RWPE1 (cell line): ENCODE results near the gene SNAPIN.

Experiments used
- CTCF ChIA-PET: fragments of 350-600 bp; sonication (Branson Sonifier 250); formaldehyde crosslinking; extraction: SDS; loops from one replicate; lab custom pipeline; 2021; lab: Yijun Ruan, JAX
- POLR2A ChIA-PET: fragments of 400-600 bp; formaldehyde crosslinking; extraction: SDS; loops from one replicate; lab custom pipeline; 2020; ENCODE audit warnings: antibody characterized with exemption; ENCODE audit not compliant: low non-redundant PET; lab: Yijun Ruan, JAX
- DNase-seq: peaks from one replicate; pipeline ENCODE4 v3.0.0; 2012; ENCODE audit warnings: low spot score
- H3K27ac ChIP-seq: fragments of 450-650 bp; 2 replicates; pipeline ENCODE4 v1.5.1; 2017
- TF ChIP-seq, protein P1 (sequence below): fragments of 450-650 bp; conservative IDR thresholded peaks from 2 replicates; pipeline ENCODE4 v1.5.1; 2017; ENCODE audit warnings: low read depth, mild to moderate bottlenecking

Gene SNAPIN

GRCh38 chr1:153614906-153615305 lies 43.6 kb upstream of the SNAPIN start:
- no peak for DNase-seq
- H3K27ac ChIP-seq = peak overlapping the region; percentile 99
- ChIA-PET POLR2A (interaction anchor here (0.6 to 7.6 kb wide), 3 partner anchors 12 to 50 kb away, joined by 4 to 56 read pairs (median 4); partner anchors contain the start of genes S100A1, S100A13 and S100A2), CTCF (interaction anchor here (0.6 to 4.5 kb wide), 4 partner anchors 39 to 1751 kb away, joined by 3 to 23 read pairs (median 3); no protein-coding TSS in a partner anchor)
- TF ChIP-seq, protein P1, sequence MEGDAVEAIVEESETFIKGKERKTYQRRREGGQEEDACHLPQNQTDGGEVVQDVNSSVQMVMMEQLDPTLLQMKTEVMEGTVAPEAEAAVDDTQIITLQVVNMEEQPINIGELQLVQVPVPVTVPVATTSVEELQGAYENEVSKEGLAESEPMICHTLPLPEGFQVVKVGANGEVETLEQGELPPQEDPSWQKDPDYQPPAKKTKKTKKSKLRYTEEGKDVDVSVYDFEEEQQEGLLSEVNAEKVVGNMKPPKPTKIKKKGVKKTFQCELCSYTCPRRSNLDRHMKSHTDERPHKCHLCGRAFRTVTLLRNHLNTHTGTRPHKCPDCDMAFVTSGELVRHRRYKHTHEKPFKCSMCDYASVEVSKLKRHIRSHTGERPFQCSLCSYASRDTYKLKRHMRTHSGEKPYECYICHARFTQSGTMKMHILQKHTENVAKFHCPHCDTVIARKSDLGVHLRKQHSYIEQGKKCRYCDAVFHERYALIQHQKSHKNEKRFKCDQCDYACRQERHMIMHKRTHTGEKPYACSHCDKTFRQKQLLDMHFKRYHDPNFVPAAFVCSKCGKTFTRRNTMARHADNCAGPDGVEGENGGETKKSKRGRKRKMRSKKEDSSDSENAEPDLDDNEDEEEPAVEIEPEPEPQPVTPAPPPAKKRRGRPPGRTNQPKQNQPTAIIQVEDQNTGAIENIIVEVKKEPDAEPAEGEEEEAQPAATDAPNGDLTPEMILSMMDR = no peak

DNA sequence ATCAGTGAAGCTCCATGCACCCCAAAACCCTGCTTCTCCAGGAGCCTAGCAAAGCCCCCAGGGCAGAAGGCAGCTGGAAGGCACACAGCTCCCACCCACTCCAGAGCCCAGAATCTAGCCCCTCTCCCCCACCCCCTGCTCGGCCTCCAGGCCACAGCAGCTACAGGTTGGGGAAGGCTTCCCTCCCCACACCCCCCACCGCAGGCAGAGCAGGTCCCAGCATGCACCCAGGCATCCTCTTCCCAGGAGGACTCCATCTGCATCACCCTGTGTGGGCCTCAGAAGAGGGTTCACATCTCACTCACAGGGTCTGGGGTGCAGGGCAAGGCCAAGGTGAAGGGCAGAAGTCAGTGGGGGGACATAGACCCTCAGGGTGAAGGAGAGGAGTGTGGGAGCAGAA lies 43.1 kb upstream of the SNAPIN start:
- ChIA-PET POLR2A (interaction anchor here (0.6 to 7.6 kb wide), 5 partner anchors 8 to 50 kb away, joined by 3 to 56 read pairs (median 4); partner anchors contain the start of genes CHTOP, S100A1, S100A13 and S100A2), CTCF (interaction anchor here (0.6 to 4.5 kb wide), 4 partner anchors 39 to 327 kb away, joined by 3 to 23 read pairs (median 3); no protein-coding TSS in a partner anchor)
- TF ChIP-seq, protein P1 = no peak
- H3K27ac ChIP-seq = peak overlapping the region; percentile 99
- no peak for DNase-seq

- peak within 1 kb of the TSS; percentile 99 for H3K27ac ChIP-seq
- TF ChIP-seq, protein P1 = no peak
- POLR2A ChIA-PET = interaction anchor here (0.8 to 7.6 kb wide), 3 partner anchors 9 to 17 kb away, joined by 3 to 56 read pairs (median 14); partner anchors contain the start of genes CHTOP, S100A1 and S100A13
- DNase-seq = peak; percentile 92
- CTCF ChIA-PET = interaction anchor here (0.6 to 1.5 kb wide), 8 partner anchors 8 to 344 kb away, joined by 3 to 9 read pairs (median 3); partner anchors contain the start of gene S100A1
Measured at GRCh38 chr1:153616144-153616916, 42.2 kb upstream of the SNAPIN start, which contains the start of gene S100A14. Gene S100A14, minus strand, starts transcription at chr1:153616325. Its CDS starts 467 bp downstream, at chr1:153615858.

- TF ChIP-seq, protein P1 = no peak
- peak overlapping the region; percentile 99 for H3K27ac ChIP-seq
- DNase-seq = no peak
- ChIA-PET CTCF (interaction anchor here (0.6 to 3.4 kb wide), 8 partner anchors 7 to 72 kb away, joined by 3 to 25 read pairs (median 4); partner anchors contain the start of genes S100A1 and S100A13), POLR2A (interaction anchor here (1.9 to 7.6 kb wide), 2 partner anchors 10 to 17 kb away, joined by 14 to 56 read pairs; partner anchors contain the start of genes CHTOP, S100A1 and S100A13)
Measured at GRCh38 chr1:153616917-153617311, 41.6 kb upstream of the SNAPIN start.

- ChIA-PET POLR2A (interaction anchor here (7.6 kb wide), 1 partner anchor 9 kb away, joined by 56 read pairs; the partner anchor contains the start of genes S100A1 and S100A13), CTCF (interaction anchor here (0.6 to 3.4 kb wide), 7 partner anchors 8 to 1553 kb away, joined by 3 to 25 read pairs (median 3); partner anchors contain the start of gene S100A13)
- TF ChIP-seq, protein P1 = no peak; the same call in 1 of the 2 replicates
- H3K27ac ChIP-seq = peak overlapping the region; percentile 99
- DNase-seq = no peak
Measured at GRCh38 chr1:153617663-153618062, 40.8 kb upstream of the SNAPIN start.

- CTCF ChIA-PET = interaction anchor here (1.7 to 3.4 kb wide), 3 partner anchors 8 to 46 kb away, joined by 4 to 25 read pairs (median 12); partner anchors contain the start of gene S100A13
- POLR2A ChIA-PET = no interaction called here
- no peak for DNase-seq
- H3K27ac ChIP-seq = peak overlapping the region; percentile 8; the same call in 1 of the 2 replicates
- TF ChIP-seq, protein P1 = no peak
Measured at GRCh38 chr1:153619171-153619570, 39.3 kb upstream of the SNAPIN start.
